Fibroblast of the aortic adventitia (primary cell): ENCODE data around the gene RFX1. TPM values are rescaled to one million over a fixed set of nuclear protein-coding genes. Genes with fewer than 3 reads are reported as not detected.

Source experiments
- DNase-seq: peaks from one replicate; pipeline ENCODE4 v3.0.0-alpha.2; 2010; ENCODE audit warnings: low read depth
- H3K4me3 ChIP-seq: 2 replicates; pipeline ENCODE4 v1.5.1; 2011; ENCODE audit warnings: low read depth, mild to moderate bottlenecking, control low read depth, low read length, moderate library complexity
- total RNA-seq: library from RNA; depleted of rRNA; stranded (reverse); fragments of >200 nt; gene quantifications from 2 replicates; pipeline ENCODE4 v1.2.3, GENCODE V29; 2012; ENCODE audit warnings: low replicate concordance
- TF ChIP-seq, protein P1 (sequence below): IDR thresholded peaks from 2 replicates; pipeline ENCODE4 v1.5.1; 2011; ENCODE audit warnings: mild to moderate bottlenecking, low read length, control low read depth, inconsistent platforms; ENCODE audit not compliant: insufficient read depth

The RFX1 gene
- total RNA-seq, 1 donor = 3.4 TPM

GRCh38 chr19:13932149-13932637 lies 73.9 kb downstream of the RFX1 start:
- H3K4me3 ChIP-seq = no peak overlapping the region
- DNase-seq = no peak
- TF ChIP-seq, protein P1, sequence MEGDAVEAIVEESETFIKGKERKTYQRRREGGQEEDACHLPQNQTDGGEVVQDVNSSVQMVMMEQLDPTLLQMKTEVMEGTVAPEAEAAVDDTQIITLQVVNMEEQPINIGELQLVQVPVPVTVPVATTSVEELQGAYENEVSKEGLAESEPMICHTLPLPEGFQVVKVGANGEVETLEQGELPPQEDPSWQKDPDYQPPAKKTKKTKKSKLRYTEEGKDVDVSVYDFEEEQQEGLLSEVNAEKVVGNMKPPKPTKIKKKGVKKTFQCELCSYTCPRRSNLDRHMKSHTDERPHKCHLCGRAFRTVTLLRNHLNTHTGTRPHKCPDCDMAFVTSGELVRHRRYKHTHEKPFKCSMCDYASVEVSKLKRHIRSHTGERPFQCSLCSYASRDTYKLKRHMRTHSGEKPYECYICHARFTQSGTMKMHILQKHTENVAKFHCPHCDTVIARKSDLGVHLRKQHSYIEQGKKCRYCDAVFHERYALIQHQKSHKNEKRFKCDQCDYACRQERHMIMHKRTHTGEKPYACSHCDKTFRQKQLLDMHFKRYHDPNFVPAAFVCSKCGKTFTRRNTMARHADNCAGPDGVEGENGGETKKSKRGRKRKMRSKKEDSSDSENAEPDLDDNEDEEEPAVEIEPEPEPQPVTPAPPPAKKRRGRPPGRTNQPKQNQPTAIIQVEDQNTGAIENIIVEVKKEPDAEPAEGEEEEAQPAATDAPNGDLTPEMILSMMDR = no peak

DNA sequence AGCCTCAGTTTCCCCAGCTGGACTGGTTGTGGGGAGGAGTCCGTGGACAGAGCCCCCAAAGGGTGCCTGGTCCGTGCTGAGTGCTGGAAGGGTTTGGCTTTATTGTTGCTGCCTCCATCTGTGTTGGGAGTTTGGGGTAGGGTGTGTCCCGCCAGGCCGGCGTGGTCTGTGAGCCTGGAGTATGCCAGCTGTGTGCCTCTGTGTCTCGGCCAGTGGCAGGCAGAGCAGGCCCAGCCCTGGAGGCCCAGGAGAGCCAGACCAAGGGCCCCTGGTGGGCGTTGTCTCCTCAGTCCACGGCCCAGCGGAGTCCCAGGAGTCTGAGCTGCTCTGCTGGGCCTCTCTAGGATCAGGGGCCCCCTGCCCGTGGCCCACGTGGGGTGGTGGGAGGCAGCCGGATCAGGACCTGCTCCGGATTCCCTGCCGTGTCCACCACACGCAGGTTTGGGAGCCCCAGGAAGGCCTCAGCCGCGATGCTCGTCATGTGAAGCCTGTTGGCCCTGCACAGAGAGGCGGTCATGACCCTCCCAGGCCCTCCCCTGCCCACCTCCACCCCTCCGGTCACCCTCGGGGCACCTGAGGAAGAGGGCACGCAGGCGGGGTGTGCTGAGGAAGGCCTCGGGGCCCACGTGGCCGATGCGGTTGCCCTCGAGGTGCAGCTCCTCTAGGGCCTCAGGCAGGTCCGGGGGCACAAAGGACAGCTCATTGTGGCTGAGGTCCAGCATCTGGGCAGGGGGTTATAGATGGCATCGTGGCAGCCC lies 74.5 kb downstream of the RFX1 start:
- TF ChIP-seq, protein P1 = no peak
- no peak overlapping the region for H3K4me3 ChIP-seq
- no peak for DNase-seq

DNA sequence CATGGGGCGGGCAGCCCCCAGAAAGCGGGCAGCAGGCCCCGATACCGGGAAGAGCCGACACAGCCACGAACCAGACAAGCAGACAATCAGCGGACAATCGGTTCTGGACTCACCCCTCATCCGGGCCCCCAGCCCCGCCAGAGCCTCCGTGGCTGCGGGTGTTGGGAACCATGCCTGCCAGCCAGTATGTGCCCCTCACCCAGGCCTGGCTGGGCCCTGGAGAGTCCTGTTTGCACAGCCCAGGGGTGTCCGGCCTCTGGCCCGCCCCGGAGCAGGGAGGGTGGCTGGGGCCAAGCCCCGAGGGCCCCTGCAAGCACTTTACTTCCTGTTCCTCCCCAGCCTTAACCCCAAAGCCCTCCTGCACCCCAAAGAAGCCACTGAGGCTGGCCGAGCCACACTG lies 75.7 kb downstream of the RFX1 start:
- TF ChIP-seq, protein P1 = no peak
- H3K4me3 ChIP-seq = no peak overlapping the region
- DNase-seq = no peak

GRCh38 chr19:13929956-13930355 lies 76.2 kb downstream of the RFX1 start:
- TF ChIP-seq, protein P1 = no peak
- no peak for DNase-seq
- no peak overlapping the region for H3K4me3 ChIP-seq

DNA sequence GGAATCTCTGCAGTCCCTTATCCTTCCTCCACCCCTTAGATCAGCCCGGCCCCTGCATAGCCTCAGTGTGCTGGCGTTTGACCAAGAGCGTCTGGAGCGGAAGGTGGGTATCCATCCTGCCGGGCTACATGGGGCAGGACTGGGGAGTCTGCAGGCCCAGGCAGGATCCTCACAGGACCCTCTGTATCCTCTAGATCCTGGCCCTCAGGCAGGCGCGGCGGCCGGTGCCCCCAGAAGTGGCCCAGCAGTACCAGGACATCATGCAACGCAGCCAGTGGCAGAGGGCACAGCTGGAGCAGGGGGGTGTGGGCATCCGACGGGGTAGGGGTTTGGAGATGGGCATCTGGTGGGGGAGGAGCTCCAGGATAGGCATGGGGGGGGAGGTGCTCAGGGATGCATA lies 76.8 kb downstream of the RFX1 start:
- no peak overlapping the region for H3K4me3 ChIP-seq
- no peak for DNase-seq
- TF ChIP-seq, protein P1 = no peak

GRCh38 chr19:13926715-13927114 lies 79.4 kb downstream of the RFX1 start:
- TF ChIP-seq, protein P1 = no peak
- no peak for DNase-seq
- no peak overlapping the region for H3K4me3 ChIP-seq

- H3K4me3 ChIP-seq = no peak overlapping the region
- no peak for DNase-seq
- TF ChIP-seq, protein P1 = no peak
Observed at GRCh38 chr19:13926010-13926409, 80.1 kb downstream of the RFX1 start.
